Motor neuron (in vitro differentiated cells): ENCODE results near the gene ZNF280B. TPM values are rescaled to one million over a fixed set of nuclear protein-coding genes. Genes with fewer than 3 reads are reported as not detected.

Experiments used
- ATAC-seq, 8 experiments: fragments of 200-7000 bp; cut with Tn5 transposase; replicated peaks in 6 of 8; 2 replicates each; pipeline ENCODE4 v1.8.0; 2021; ENCODE audit warnings: mild to moderate bottlenecking in 8 of 8, moderate library complexity in 8 of 8
- H3K27ac ChIP-seq, 2 donors: fragments of 250-450 bp; sonication (Bioruptor Pico); 2 replicates each; pipeline ENCODE4 v1.9.0; 2021; ENCODE audit warnings: antibody characterized with exemption in 2 of 2, mild to moderate bottlenecking in 2 of 2, moderate library complexity in 1 of 2
- H3K4me1 ChIP-seq, 2 donors: fragments of 250-450 bp; sonication (Bioruptor Pico); replicated peaks in 1 of 2; 2 replicates each; pipeline ENCODE4 v1.6.1; 2021; ENCODE audit warnings: antibody characterized with exemption in 2 of 2, mild to moderate bottlenecking in 2 of 2, moderate library complexity in 1 of 2
- H3K4me3 ChIP-seq, 5 donors: fragments of 250-450 bp; sonication (Bioruptor Pico); 2 replicates each; pipeline ENCODE4 v1.9.0; 2021; ENCODE audit warnings: antibody characterized with exemption in 5 of 5, mild to moderate bottlenecking in 5 of 5, moderate library complexity in 4 of 5
- WGBS, 10 experiments: fragments of 450-650 bp; shearing (Covaris generic); methylation state at CpG; one replicate each; pipeline ENCODE4 v1.0.0; 2022; 5-methylcytosine and 5-hydroxymethylcytosine counted together
- in situ Hi-C, 9 experiments: fragments of 400-800 bp; cut with MboI; loops; one replicate each; pipeline ENCODE4 v1.15.0; 2021; ENCODE audit warnings: low sequenced_read_pairs in 9 of 9, low pct_unique_long_range_greater_than_20kb in 2 of 9; ENCODE audit not compliant: unreplicated experiment in 9 of 9
- total RNA-seq, 8 experiments: library from RNA; unstranded; fragments of 300-600 nt; gene quantifications; 2 replicates each; pipeline versions ENCODE4 v1.2.3 to v1.2.4, GENCODE V29; 2022

ZNF280B gene
- total RNA-seq, 8 experiments from 2014 or later = 0.10 to 5.1 (median 3.9) TPM

DNA sequence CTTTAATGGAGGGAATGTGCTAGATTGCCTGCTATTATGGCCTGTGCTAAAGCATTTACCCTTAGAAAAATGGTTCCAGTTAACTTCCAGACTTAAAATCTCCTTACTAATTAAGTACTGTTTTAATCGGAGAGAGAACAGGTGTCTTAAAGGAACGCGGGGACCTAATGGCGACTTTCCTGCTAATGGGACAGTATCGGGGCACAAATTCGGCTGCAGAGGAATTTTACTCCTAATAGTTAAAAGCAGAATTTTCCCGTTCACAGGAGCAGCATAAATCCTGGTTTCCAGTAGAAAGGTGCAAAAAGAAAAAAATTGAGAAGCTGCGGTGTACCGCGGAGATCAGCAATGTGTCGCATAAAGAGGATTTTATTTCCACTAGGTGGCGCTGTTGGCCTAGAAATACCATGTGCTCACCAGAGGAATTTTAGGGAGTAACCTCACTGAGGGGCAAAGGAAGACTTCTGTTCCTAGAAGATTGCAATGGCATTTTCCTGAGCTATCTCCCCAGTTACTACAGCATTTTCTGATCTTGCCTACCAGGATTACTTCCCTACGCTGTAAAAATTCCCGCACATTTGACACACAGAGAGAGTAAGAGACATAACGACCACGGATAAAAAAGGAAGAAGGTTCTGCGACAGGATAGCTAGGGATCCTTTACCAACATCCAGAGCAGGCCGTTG lies 44.5 kb downstream of the ZNF280B start:
- 13 to 57% (median 30%) methylated on average over 1 to 17 of the region's 18 CpGs; no CpG with 5 or more reads in 1 of the 10 experiments for WGBS, 10 experiments
- peak; percentile 51 to 90 (median 70) for ATAC-seq
- Histone ChIP-seq H3K27ac (no peak overlapping the region), H3K4me3 (no peak overlapping the region), H3K4me1 (peaks cover 0 to 2% of the 10 kb centered on the region in 2 donors)
- in situ Hi-C loops = loop anchor here in 2 of 9 experiments (25.0 kb wide), 1 partner anchor 498 kb away; no protein-coding TSS in a partner anchor

GRCh38 chr22:22462813-22463567 lies 45.6 kb downstream of the ZNF280B start:
- ATAC-seq = peak in 1 of 8 experiments; percentile 36
- H3K27ac ChIP-seq = no peak overlapping the region
- in situ Hi-C loops = loop anchor here in 2 of 9 experiments (25.0 kb wide), 1 partner anchor 499 kb away; no protein-coding TSS in a partner anchor
- H3K4me1 ChIP-seq = peaks cover 0 to 2% of the 10 kb centered on the region in 2 donors
- WGBS, 10 experiments = 7 to 50% (median 32%) methylated on average over 1 to 6 of the region's 6 CpGs; no CpG with 5 or more reads in 1 of the 10 experiments
- no peak overlapping the region for H3K4me3 ChIP-seq

DNA sequence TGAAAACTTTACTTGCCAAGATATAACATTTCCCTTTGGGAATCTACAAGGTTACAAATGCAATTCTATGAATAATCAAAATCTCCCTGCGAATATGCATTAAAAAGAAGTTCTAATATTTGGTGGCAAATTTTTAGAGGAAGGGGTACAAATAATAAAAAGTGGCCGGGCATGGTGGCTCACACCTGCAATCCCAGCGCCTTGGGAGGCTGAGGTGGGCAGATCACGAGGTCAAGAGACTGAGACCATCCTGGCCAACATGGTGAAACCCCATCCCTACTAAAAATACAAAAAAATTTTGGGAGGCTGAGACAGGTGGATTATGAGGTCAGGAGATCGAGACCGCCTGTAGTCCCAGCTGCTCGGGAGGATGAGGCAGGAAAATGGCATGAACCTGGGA lies 47.0 kb downstream of the ZNF280B start:
- H3K27ac ChIP-seq = no peak overlapping the region
- H3K4me3 ChIP-seq = no peak overlapping the region
- peaks cover 0 to 2% of the 10 kb centered on the region in 2 donors for H3K4me1 ChIP-seq
- WGBS, 10 experiments = 0 to 68% (median 51%) methylated on average over 1 to 7 of the region's 7 CpGs; no CpG with 5 or more reads in 2 of the 10 experiments
- ATAC-seq = no peak
- in situ Hi-C loops = loop anchor here in 2 of 9 experiments (25.0 kb wide), 1 partner anchor 501 kb away; no protein-coding TSS in a partner anchor

- no peak overlapping the region for H3K27ac ChIP-seq
- 0 to 63% (median 35%) methylated on average over 1 of the region's 1 CpG for WGBS, 10 experiments
- H3K4me3 ChIP-seq = no peak overlapping the region
- peaks cover 0 to 2% of the 10 kb centered on the region in 2 donors for H3K4me1 ChIP-seq
- ATAC-seq = no peak
- in situ Hi-C loops = loop anchor here in 2 of 9 experiments (25.0 kb wide), 1 partner anchor 501 kb away; no protein-coding TSS in a partner anchor
Measured at GRCh38 chr22:22461111-22461510, 47.4 kb downstream of the ZNF280B start.

DNA sequence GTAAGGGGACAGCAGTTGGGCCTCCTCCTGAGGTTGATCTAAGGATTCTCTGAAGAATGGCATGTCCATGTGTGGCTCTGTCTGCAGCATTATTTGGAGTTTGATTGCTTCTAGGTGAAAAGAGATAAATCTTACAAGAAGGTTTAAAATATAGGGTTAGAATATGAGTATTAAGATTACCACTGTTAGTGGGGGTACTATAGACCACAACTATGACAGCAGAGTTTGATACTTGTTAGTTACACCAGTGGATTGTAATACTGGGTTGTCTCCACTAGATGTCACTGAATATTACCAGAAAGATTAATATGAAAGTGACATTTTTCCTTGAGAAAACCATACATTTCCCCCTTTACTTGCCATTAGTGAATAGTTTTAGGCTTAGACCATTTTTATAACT lies 47.9 kb downstream of the ZNF280B start:
- Histone ChIP-seq H3K4me3 (no peak overlapping the region), H3K4me1 (peaks cover 0 to 2% of the 10 kb centered on the region in 2 donors), H3K27ac (no peak overlapping the region)
- no peak for ATAC-seq
- in situ Hi-C loops = loop anchor here in 2 of 9 experiments (25.0 kb wide), 1 partner anchor 502 kb away; no protein-coding TSS in a partner anchor

DNA sequence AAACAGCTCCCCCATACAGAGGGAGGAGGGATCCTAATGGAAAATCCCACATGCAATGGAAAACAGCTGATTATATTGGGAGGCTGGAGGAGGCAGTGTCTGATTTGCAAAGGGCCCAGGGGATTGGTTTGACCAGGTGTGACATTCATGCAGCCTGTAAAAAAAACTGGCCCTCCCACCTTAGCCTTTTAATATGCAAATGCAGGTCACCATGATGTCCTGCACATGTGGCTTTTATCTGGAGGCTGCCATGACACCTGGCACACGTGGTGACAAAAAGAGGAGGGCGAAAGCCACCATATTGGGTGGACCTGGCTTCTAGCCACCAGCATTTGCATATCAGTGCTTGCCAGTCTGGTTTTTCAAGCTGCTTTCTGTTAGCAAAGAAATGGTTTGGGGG lies 48.5 kb downstream of the ZNF280B start:
- 0 to 67% (median 40%) methylated on average over 1 to 2 of the region's 2 CpGs; no CpG with 5 or more reads in 3 of the 10 experiments for WGBS, 10 experiments

GRCh38 chr22:22458896-22459588 lies 49.5 kb downstream of the ZNF280B start:
- Histone ChIP-seq H3K4me3 (no peak overlapping the region), H3K27ac (peak overlapping the region in 1 of 2 donors; percentile 19), H3K4me1 (peaks cover 0 to 2% of the 10 kb centered on the region in 2 donors)
- WGBS, 10 experiments = 11 to 85% (median 62%) methylated on average over 2 to 5 of the region's 6 CpGs; no CpG with 5 or more reads in 2 of the 10 experiments
- ATAC-seq = no peak
- in situ Hi-C loops = loop anchor here in 2 of 9 experiments (25.0 kb wide), 1 partner anchor 503 kb away; no protein-coding TSS in a partner anchor

More for the DNA sequence above, 48.5 kb downstream of the ZNF280B start:
- Histone ChIP-seq H3K4me3 (no peak overlapping the region), H3K27ac (no peak overlapping the region), H3K4me1 (peaks cover 0 to 2% of the 10 kb centered on the region in 2 donors)
- no peak for ATAC-seq
- in situ Hi-C loops = loop anchor here in 2 of 9 experiments (25.0 kb wide), 1 partner anchor 502 kb away; no protein-coding TSS in a partner anchor

DNA sequence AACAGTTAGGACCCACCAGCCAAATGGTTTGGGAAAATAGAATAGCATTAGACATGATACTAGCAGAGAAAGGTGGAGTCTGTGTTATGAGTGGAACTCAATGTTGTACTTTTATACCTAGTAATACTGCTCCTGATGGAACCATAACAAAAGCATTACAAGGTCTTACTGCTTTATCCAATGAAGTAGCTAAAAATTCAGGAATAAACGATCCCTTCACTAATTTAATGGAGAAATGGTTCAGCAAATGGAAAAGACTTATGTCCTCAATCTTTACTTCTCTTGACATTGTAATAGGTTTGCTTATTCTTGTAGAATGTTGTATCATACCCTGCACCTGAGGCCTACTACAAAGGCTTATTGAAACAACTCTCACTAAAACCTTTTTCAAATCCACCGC lies 50.2 kb downstream of the ZNF280B start:
- no peak for ATAC-seq
- in situ Hi-C loops = loop anchor here in 2 of 9 experiments (25.0 kb wide), 1 partner anchor 504 kb away; no protein-coding TSS in a partner anchor
- H3K27ac ChIP-seq = no peak overlapping the region
- H3K4me1 ChIP-seq = no peaks in the 10 kb centered on the region
- no peak overlapping the region for H3K4me3 ChIP-seq
- WGBS, 10 experiments = 0 to 63% (median 38%) methylated on average over 1 to 2 of the region's 2 CpGs; no CpG with 5 or more reads in 2 of the 10 experiments

- no peak overlapping the region for H3K27ac ChIP-seq
- WGBS, 10 experiments = 2 to 64% (median 29%) methylated on average over 1 to 3 of the region's 3 CpGs
- in situ Hi-C loops = loop anchor here in 2 of 9 experiments (25.0 kb wide), 1 partner anchor 507 kb away; no protein-coding TSS in a partner anchor
Measured at GRCh38 chr22:22454997-22455396, 53.5 kb downstream of the ZNF280B start.

GRCh38 chr22:22452996-22453686 lies 55.4 kb downstream of the ZNF280B start:
- Histone ChIP-seq H3K4me3 (no peak overlapping the region), H3K27ac (no peak overlapping the region), H3K4me1 (no peaks in the 10 kb centered on the region)
- no peak for ATAC-seq
- WGBS, 10 experiments = 0 to 100% (median 39%) methylated on average over 1 to 6 of the region's 6 CpGs; no CpG with 5 or more reads in 2 of the 10 experiments
- in situ Hi-C loops = loop anchor here in 2 of 9 experiments (25.0 kb wide), 1 partner anchor 509 kb away; no protein-coding TSS in a partner anchor

More at GRCh38 chr22:22454997-22455396, 53.5 kb downstream of the ZNF280B start:
- no peak overlapping the region for H3K4me3 ChIP-seq
- no peaks in the 10 kb centered on the region for H3K4me1 ChIP-seq
- no peak for ATAC-seq

DNA sequence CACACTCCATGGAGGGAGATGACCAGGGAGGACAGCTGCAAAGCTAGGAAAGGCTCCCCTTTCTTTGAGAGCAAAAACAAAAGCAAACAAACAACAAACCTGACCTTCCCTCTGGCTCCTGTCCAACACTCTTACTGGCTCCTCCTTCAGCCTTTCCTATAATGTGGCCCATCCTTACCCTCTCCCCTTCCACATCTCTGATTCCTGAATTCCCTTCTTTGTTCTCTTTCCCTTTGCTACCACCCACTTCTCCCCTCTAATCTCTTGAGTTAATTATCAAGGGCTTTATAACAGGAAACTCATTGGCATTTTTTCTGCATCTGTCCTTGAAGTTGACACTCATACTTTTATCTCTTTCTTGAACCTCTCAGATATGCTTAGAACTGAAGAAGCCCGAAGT lies 56.3 kb downstream of the ZNF280B start:
- Histone ChIP-seq H3K27ac (no peak overlapping the region), H3K4me3 (no peak overlapping the region), H3K4me1 (no peaks in the 10 kb centered on the region)
- WGBS, 10 experiments = 0 to 71% (median 13%) methylated on average over 1 of the region's 1 CpG; no CpG with 5 or more reads in 3 of the 10 experiments
- no peak for ATAC-seq
- in situ Hi-C loops = loop anchor here in 2 of 9 experiments (25.0 kb wide), 1 partner anchor 510 kb away; no protein-coding TSS in a partner anchor
